ENCODE measurements around the gene PRSS22.

Gene PRSS22

GRCh38 chr16:2848933-2849725 lies 8.8 kb downstream of the PRSS22 start:
- no peak for DNase-seq

- no peak for DNase-seq
These were observed 11.3 kb downstream of the PRSS22 start for GRCh38 chr16:2846511-2847310.

- no peak for DNase-seq
These were observed 12.9 kb downstream of the PRSS22 start for GRCh38 chr16:2845116-2845515.

- DNase-seq: no peak
These were observed 14.4 kb downstream of the PRSS22 start for GRCh38 chr16:2843526-2843925.

- peak; percentile 64 for DNase-seq
These were observed 15.5 kb downstream of the PRSS22 start for GRCh38 chr16:2842340-2843000.

- DNase-seq: no peak
These were observed 16.2 kb downstream of the PRSS22 start for GRCh38 chr16:2841606-2842339.

GRCh38 chr16:2840914-2841313 lies 17.1 kb downstream of the PRSS22 start:
- DNase-seq: no peak

GRCh38 chr16:2839650-2840450 lies 18.1 kb downstream of the PRSS22 start:
- no peak for DNase-seq

GRCh38 chr16:2838928-2839327 lies 19.0 kb downstream of the PRSS22 start:
- peak; percentile 78 for DNase-seq

GRCh38 chr16:2836646-2837508 lies 21.1 kb downstream of the PRSS22 start:
- no peak for DNase-seq

- DNase-seq: no peak
These were observed 22.1 kb downstream of the PRSS22 start for GRCh38 chr16:2835638-2836493.

GRCh38 chr16:2834968-2835367 lies 23.0 kb downstream of the PRSS22 start:
- DNase-seq: no peak

GRCh38 chr16:2833776-2834175 lies 24.2 kb downstream of the PRSS22 start:
- no peak for DNase-seq

GRCh38 chr16:2831203-2831602 lies 26.8 kb downstream of the PRSS22 start:
- no peak for DNase-seq

- no peak for DNase-seq
These were observed 27.6 kb downstream of the PRSS22 start for GRCh38 chr16:2830355-2830695.

GRCh38 chr16:2829501-2830354 lies 28.2 kb downstream of the PRSS22 start, which contains the start of gene ZG16B:
ZG16B (plus strand) TSS chr16:2830303; CDS start chr16:2830442, 139 bp downstream.
- DNase-seq: no peak

GRCh38 chr16:2828876-2829430 lies 29.0 kb downstream of the PRSS22 start:
- DNase-seq: no peak

- DNase-seq: no peak
These were observed 29.5 kb downstream of the PRSS22 start for GRCh38 chr16:2828521-2828840.
